GM12874 (cell line): ENCODE measurements around the gene DHRS4L2.

ENCODE experiments used
- TF ChIP-seq, protein P1 (sequence below): IDR thresholded peaks from 2 replicates; pipeline ENCODE4 v1.5.1; 2011; ENCODE audit warnings: low read depth, mild to moderate bottlenecking, control low read depth, low read length, moderate library complexity; ENCODE audit not compliant: insufficient read depth

Gene DHRS4L2

DNA sequence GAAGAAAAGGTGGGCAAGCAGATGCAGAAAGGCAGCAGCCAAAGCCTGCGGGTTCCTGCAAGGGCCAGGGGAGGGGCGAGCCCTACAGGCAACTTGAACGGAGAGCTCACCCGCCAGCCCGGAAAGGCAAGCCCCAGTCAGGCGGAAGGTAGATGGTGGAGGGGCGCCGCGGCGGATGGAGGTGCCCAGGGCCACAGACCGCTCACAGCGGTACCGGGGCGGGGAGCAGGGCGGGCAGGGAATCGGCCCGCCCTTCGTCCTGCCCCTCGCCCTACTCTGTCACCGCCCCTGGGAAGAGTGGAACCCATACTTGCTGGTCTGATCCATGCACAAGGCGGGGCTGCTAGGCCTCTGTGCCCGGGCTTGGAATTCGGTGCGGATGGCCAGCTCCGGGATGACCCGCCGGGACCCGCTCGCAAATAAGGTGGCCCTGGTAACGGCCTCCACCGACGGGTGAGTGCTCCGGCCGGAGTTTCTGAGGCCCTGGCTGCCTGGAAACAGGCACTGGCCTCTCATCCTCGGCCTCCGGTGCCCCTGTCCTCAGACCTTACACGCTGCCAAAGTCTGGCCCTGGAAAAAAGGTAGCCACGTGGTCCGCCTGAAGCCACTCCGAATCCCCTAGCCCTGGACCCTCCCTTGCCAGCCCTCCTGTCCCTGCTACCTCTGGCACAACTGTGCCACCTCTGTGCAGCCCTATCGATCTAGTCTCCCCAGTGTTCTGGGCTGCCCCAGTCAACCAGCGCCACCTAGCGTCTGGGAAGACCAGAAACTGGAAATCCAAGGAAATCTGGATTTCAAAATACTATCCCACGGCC is 35.1 kb upstream of the DHRS4L2 start, which contains the start of gene DHRS4:
DHRS4 (plus strand) TSS at position 307 of the 815 bp plus-strand sequence; CDS start at position 326, 19 bp downstream.
- TF ChIP-seq, protein P1, sequence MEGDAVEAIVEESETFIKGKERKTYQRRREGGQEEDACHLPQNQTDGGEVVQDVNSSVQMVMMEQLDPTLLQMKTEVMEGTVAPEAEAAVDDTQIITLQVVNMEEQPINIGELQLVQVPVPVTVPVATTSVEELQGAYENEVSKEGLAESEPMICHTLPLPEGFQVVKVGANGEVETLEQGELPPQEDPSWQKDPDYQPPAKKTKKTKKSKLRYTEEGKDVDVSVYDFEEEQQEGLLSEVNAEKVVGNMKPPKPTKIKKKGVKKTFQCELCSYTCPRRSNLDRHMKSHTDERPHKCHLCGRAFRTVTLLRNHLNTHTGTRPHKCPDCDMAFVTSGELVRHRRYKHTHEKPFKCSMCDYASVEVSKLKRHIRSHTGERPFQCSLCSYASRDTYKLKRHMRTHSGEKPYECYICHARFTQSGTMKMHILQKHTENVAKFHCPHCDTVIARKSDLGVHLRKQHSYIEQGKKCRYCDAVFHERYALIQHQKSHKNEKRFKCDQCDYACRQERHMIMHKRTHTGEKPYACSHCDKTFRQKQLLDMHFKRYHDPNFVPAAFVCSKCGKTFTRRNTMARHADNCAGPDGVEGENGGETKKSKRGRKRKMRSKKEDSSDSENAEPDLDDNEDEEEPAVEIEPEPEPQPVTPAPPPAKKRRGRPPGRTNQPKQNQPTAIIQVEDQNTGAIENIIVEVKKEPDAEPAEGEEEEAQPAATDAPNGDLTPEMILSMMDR, result peak; percentile 87

DNA sequence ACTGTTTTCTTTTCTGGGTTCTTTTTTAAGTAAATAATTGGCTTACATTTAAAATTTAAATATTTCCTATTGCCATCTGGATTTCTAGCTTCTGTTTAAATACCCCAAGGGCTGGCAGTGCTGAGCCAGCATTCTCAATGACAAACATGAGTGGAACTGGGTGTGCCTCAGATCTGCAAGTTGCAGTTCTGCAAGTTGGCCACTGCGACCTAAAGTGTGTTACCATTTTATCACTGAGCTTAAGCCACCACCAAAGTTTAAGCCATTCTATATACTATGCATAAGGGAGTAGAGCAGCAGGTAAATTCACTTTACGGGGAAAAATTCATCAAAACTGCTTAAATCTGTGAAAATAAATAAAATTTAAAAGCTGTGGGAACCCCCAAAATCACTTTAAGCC is 11.5 kb upstream of the DHRS4L2 start:
- TF ChIP-seq, protein P1, result peak; percentile 30; the same call in 1 of the 2 replicates

DNA sequence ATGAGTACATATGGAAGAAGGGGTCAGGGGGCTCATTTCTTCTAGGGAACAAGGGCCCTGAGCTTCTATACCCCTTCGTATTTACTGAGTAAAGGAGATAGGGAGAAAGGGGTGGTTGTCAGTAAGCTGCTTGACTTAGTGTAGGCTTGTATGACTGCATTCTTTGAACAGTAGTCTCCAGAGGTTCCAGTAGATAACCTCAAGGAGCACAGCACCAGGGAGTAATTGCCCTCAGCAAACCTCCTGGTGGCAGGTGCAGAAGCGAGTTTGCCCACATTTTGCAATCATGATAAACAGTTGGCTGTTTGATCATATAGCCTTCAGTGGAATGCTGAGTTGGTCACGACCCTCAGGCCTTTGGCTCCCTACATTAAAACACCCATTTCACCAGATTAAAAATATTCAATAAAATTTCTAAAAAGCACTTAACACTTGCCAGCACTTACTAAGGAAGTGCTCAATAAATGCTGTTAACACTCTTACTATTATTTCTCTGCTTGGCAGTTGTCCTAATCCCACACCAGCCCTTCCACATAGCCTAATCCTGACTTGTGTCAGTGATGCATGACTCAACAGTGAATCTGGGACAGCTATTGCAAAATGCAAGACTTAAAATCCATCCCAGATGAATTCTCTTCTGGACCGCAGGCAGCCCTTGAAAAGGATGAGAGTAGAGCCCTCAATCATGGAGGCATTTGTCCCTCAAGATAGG is 3.7 kb upstream of the DHRS4L2 start:
- TF ChIP-seq, protein P1, result no peak

DNA sequence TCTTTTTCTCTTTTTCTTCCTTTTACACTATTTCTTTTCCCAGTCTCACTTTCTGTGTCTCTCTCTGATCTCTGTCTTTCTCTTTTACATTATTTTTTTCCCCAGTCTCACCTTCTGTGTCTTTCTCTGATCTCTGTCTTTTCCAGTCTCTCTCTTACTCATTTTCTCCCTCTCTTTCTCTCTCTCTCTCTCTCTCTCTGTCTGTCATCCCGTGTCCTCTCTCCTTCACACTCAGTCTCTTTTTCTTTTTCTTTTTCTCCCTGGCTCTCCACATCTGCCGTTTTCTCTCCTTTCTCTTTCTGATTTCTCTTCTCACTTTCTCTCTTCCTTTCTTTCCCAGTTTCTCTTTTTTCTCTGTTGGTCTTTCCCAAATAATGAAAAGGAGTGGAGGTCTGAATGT is 22.3 kb downstream of the DHRS4L2 start:
- TF ChIP-seq, protein P1, result no peak

DNA sequence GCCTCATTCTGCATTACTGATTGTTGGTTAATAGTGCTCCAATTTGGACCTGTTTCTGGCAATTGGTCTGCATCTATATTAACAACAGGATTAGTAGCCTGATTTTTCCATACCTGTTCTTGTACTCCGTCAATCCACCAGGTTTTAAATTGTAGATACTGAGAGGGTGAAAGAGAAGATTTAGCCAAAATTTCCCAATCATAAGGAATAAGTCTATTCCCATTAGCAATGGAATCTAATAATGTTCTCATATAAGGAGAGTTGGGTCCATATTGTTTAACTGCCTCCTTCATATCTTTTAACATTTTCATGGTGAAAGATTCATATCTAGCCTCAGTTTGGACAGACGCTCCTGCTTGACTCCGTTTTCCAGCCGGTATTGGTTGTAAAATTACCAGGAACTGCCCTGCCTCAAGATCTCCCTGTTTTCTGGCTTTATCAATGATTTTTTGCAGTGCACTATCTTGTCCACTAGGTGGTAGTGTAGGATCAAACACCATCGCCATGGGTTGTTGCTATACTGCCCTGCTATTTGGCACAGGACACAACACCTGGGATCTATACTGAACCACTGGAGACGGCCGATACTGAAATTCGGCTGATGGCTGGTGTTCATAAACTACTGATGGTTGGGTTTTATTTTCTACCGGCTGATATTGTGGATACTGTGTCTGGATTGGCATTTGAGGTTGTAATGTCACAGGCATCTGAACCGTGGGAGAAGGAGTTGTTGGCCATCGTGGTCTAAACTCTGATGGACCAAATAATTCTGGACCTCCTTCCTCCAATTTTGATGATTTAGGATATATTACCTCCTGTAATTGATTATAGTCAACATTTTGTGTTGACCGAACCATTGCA is 25.2 kb downstream of the DHRS4L2 start:
- TF ChIP-seq, protein P1, result peak; percentile 77

DNA sequence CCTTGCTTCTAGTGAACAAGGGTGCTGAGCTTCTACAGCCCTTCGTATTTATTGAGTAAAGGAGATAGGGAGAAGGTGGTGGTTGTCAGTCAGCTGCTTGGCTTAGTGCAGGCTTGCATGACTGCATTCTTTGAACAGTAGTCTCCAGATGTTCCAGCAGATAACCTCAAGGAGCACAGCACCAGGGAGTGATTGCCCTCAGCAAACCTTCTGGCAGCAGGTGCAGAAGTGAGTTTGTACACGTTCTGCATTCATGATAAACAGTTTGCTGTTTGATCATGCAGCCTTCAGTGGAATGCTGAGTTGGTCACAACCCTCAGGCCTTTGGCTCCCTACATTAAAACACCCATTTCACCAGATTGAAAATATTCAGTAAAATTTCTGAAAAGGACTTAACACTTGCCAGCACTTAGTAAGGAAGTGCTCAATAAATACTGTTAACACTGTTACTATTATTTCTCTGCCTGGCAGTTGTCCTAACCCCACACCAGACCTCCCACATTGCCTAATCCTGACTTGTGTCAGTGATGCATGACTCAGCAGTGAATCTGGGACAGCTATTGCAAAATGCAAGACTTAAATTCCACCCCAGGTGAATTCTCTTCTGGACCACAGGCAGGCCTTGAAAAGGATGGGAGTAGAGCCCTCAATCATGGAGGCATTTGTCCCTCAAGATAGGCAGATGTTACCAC is 44.1 kb downstream of the DHRS4L2 start:
- TF ChIP-seq, protein P1, result no peak
